Kidney (tissue), 14 donors: ENCODE data around the gene GSG1L. TPM values are rescaled to one million over a fixed set of nuclear protein-coding genes. Genes with fewer than 3 reads are reported as not detected.

Experiments
- DNase-seq, 5 donors: peaks; one replicate each; pipeline ENCODE4 v3.0.0-alpha.2; 2013 to 2020
- FAIRE-seq: peaks from 2 replicates; lab custom pipeline; 2012; peaks lifted over from hg19 to GRCh38; lab: Jason Lieb, UNC
- H3K27ac ChIP-seq, 2 donors: one replicate each; pipeline ENCODE4 v1.7.0; 2013; ENCODE audit warnings: low read depth in 2 of 2, low read length in 2 of 2, inconsistent platforms in 1 of 2
- H3K27me3 ChIP-seq: one replicate; pipeline ENCODE4 v1.7.1; 2013; ENCODE audit warnings: low read length, inconsistent platforms; ENCODE audit not compliant: control insufficient read depth, insufficient read depth
- H3K36me3 ChIP-seq, 3 donors: one replicate each; pipeline versions ENCODE4 v1.7.0 to v1.7.1; 2013; ENCODE audit warnings: low read length in 3 of 3, control low read depth in 1 of 3, inconsistent platforms in 1 of 3; ENCODE audit not compliant: insufficient read depth in 3 of 3, control insufficient read depth in 2 of 3
- H3K4me1 ChIP-seq, 3 donors: one replicate each; pipeline versions ENCODE4 v1.7.0 to v1.7.1; 2013; ENCODE audit warnings: low read length in 3 of 3, inconsistent platforms in 1 of 3, low read depth in 1 of 3; ENCODE audit not compliant: control insufficient read depth in 2 of 3, insufficient read depth in 2 of 3
- H3K4me3 ChIP-seq, 3 donors: one replicate each; pipeline versions ENCODE4 v1.7.0 to v1.8.1; 2013; ENCODE audit warnings: low read length in 3 of 3, control low read depth in 1 of 3, inconsistent platforms in 1 of 3
- H3K9ac ChIP-seq, 3 donors: one replicate each; pipeline versions ENCODE4 v1.7.0 to v1.7.1; 2013; ENCODE audit warnings: low read length in 3 of 3, control low read depth in 1 of 3, inconsistent platforms in 1 of 3
- H3K9me3 ChIP-seq, 3 donors: one replicate each; pipeline versions ENCODE4 v1.7.0 to v1.7.1; 2013; ENCODE audit warnings: low read length in 3 of 3, control low read depth in 1 of 3, inconsistent platforms in 1 of 3; ENCODE audit not compliant: control insufficient read depth in 2 of 3, insufficient read depth in 1 of 3
- intact Hi-C: fragments of 100-400 bp; cut with DNase I; formaldehyde crosslinking; loops from one replicate; pipeline ENCODE4 v1.11.1; 2022
- polyA plus RNA-seq: library from polyadenylated mRNA; stranded (reverse); fragments of 350-450 nt; fragmentation: Illumina TruSeq; extraction: RNeasy Lipid Tissue Mini Kit (QIAGEN cat#74804); gene quantifications from one replicate; pipeline ENCODE4 v1.2.3, GENCODE V29; 2014; ENCODE audit warnings: low read depth, low replicate concordance; ENCODE audit not compliant: insufficient read depth
- total RNA-seq: library from RNA; stranded (reverse); fragmentation: NEBNext Ultra II Directional; extraction: Animal tissue kit (Norgen Biotek cat#: 25700); gene quantifications from one replicate; pipeline ENCODE4 v1.2.1, GENCODE V29; 2021
- TF ChIP-seq, protein P1 (sequence below): IDR thresholded peaks from 3 replicates; pipeline ENCODE4 v1.5.1; 2012; ENCODE audit warnings: mild to moderate bottlenecking, moderate library complexity, borderline replicate concordance; ENCODE audit not compliant: insufficient read depth; ENCODE audit errors: extremely low read depth
- donor health status: control.
- donor health status: control.
- donor health status: control.
- donor health status: control.
- donor health status: control.
- donor health status: DM: yes; HTN: yes; CAD: no.
- donor health status: Normal renal cell carcinoma (clear cell type).

Gene GSG1L
- total and polyA plus RNA-seq, 2 donors from 2014 or later: not detected

DNA sequence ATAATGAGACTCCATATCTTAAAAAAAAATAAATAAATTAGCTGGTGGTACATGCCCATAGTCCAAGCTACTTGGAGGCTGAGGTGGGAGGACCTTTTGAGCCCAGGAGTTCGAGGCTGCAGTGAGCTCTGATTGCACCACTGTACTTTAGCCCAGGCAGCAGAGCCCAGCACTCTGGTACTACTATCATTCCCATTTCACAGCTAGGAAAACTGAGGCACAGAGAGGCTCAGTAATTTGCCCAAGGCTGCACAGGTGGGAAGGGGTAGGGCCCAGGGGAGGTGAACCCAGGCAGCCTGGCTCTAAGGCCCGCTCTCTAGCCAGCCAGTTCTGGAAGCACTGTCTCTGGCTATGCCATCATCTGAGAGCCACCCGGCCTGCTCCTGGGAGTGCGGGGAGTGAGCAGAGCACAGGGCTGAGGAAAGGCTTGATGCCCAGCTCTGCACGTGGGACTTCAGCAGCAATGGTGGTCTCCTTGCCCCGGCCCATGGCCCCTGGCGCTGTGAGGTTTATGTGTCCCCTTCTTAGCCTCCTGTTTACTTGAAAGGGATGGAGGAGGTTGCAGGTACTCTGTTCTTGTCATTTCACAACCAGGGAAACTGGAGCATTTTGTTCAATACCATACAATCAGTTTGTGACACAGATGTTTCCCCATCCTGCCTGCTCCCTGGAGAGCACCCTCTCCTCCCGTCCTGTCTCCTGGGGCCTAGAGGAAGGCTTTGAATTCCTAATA lies 291.3 kb downstream of the GSG1L start:
- H3K9me3 ChIP-seq: no peaks in the 10 kb centered on the region
- DNase-seq: peak in 1 of 5 donors; percentile 26
- no peaks in the 10 kb centered on the region for H3K4me1 ChIP-seq
- no peak overlapping the region for H3K9ac ChIP-seq
- H3K36me3 ChIP-seq: peaks cover 2 to 18% (median 4%) of the 10 kb centered on the region in 3 donors
- no peaks in the 10 kb centered on the region for H3K27me3 ChIP-seq
- TF ChIP-seq, protein P1, sequence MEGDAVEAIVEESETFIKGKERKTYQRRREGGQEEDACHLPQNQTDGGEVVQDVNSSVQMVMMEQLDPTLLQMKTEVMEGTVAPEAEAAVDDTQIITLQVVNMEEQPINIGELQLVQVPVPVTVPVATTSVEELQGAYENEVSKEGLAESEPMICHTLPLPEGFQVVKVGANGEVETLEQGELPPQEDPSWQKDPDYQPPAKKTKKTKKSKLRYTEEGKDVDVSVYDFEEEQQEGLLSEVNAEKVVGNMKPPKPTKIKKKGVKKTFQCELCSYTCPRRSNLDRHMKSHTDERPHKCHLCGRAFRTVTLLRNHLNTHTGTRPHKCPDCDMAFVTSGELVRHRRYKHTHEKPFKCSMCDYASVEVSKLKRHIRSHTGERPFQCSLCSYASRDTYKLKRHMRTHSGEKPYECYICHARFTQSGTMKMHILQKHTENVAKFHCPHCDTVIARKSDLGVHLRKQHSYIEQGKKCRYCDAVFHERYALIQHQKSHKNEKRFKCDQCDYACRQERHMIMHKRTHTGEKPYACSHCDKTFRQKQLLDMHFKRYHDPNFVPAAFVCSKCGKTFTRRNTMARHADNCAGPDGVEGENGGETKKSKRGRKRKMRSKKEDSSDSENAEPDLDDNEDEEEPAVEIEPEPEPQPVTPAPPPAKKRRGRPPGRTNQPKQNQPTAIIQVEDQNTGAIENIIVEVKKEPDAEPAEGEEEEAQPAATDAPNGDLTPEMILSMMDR: no peak
- intact Hi-C loops: no loop called here
- H3K4me3 ChIP-seq: no peak overlapping the region
- FAIRE-seq: no peak
- H3K27ac ChIP-seq: no peak overlapping the region

DNA sequence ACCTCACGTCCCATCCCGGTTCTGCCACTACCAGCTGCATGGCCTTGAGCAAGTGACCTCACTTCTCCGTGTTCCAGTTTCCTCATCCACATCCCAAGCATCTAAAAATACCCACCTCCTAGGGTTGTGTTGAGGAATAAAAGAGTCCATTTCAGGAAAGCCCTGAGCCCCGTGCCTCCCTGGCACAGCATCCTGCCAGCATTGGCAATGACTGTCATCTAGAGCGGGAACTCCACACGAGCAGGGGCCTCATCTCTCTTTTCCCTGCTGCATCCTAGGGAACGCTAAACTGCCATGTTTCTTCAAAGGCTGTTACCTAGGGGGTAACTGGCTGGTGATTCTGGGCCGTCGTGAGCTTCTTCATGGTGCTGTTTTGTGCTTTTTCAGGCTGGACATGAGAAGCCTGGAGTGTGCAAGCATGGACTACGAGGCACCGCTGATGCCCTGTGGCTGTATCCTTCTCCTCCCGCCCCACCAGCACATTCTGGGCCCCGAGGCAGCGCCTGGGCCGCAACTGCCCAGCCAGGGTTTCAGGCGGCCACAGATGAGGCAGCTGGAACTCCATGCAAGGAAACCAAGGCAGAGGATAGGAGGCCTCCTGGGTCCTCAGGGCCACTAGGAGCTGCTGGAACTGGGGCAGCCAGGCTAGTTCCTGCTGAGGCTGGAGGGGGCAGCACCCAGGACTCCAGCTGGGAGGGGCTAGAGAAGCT lies 292.2 kb downstream of the GSG1L start:
- H3K9ac ChIP-seq: no peak overlapping the region

DNA sequence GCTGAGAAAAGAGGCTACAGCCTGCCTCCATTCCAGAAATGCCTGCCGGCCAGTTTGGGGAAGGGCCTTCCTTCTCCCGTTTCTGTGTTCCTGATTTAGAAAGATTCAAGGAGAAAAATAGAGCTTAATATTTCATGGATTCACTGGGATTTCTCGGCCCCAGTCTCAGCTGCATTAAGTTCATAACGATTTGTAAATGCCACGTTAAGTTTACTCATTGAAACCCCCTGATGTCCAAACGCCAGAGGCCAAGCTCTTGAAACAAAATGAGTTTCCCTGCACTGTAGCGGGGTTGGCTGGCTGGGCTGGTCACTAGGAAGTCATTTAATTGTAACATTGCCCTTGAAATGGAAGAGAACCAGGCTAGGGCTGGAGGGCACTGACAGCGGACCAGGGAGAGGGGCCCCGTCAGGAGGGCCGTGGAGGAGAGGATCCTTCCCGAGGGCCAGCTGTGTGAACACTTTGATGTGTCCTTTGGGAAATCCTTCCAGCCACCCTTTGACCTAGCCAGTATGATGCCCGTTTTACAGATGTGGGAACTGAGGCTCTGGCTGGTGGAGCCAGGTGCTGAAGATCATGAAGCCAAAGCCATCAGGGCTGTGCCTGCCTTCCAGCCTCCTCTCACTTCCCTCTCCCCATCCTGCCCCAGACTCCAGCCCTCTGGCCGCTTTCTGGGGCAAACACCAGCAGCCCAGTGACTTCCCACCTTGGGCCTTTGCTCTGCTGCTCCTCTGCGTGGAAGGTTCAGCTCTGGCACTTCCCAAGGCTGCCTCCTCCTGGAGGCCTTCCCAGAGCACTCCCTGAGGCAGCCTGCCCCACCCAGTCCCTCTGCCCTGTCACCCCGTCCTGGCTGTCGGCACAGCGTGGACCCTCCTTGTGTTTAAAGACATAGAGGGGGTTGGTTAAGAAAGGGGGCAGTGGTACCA lies 293.0 kb downstream of the GSG1L start:
- intact Hi-C loops: no loop called here
- H3K36me3 ChIP-seq: peaks cover 2 to 16% (median 4%) of the 10 kb centered on the region in 3 donors

More for the DNA sequence above, 292.2 kb downstream of the GSG1L start:
- Histone ChIP-seq H3K4me1 (no peaks in the 10 kb centered on the region), H3K27ac (no peak overlapping the region), H3K4me3 (no peak overlapping the region), H3K27me3 (no peaks in the 10 kb centered on the region), H3K9me3 (no peaks in the 10 kb centered on the region), H3K36me3 (peaks cover 2 to 16% (median 4%) of the 10 kb centered on the region in 3 donors)
- DNase-seq (peak in 1 of 5 donors; percentile 29), FAIRE-seq (no peak)
- TF ChIP-seq, protein P1: no peak
- intact Hi-C loops: no loop called here

More for the DNA sequence above, 293.0 kb downstream of the GSG1L start:
- peak in 1 of 5 donors; percentile 49 for DNase-seq
- TF ChIP-seq, protein P1: no peak
- no peaks in the 10 kb centered on the region for H3K27me3 ChIP-seq
- FAIRE-seq: no peak
- H3K9ac ChIP-seq: no peak overlapping the region
- no peak overlapping the region for H3K4me3 ChIP-seq
- H3K27ac ChIP-seq: no peak overlapping the region
- H3K9me3 ChIP-seq: no peaks in the 10 kb centered on the region
- no peaks in the 10 kb centered on the region for H3K4me1 ChIP-seq
